Inflammatory macrophage treated with lipopolysaccharide for 4 hours (primary cell): ENCODE results near the gene BAIAP2L1.

Experiments used
- DNase-seq: peaks from one replicate; pipeline ENCODE4 v3.0.0-alpha.2; 2020

Gene BAIAP2L1

DNA sequence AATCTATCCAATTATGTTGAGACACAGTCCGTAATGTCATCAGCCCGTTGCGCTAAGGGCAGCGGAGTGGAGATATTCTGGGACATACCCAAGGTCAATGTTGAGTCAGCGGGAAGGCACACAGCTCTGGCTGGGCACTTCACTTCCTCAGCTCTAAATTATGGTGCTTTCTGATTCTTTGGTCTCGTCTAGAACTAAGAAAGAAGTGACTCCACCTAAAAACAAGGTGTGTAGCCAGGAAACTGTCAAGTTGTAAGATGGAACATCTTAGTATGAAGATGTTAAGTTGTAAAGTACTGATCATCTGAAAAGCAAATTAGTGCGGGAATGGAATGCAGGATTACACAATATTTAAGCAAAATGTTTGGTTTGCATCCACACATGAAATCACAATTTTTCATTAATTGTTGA, 43.1 kb downstream of the BAIAP2L1 start:
- no peak for DNase-seq

DNA sequence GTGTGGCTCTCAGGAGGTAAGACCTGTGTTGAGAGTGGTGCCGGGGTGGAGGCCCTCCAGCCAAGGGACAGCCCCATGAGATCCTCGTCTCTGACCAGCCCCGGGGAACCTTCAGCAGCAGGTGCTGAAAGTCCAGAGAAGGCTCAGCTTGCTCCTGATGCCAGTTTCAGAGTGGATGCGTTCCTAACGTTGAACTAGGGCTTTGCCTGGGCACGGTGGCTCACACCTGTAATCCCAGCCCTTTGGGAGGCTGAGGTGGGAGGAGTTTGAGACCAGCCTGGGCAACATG, 45.7 kb downstream of the BAIAP2L1 start:
- no peak for DNase-seq

DNA sequence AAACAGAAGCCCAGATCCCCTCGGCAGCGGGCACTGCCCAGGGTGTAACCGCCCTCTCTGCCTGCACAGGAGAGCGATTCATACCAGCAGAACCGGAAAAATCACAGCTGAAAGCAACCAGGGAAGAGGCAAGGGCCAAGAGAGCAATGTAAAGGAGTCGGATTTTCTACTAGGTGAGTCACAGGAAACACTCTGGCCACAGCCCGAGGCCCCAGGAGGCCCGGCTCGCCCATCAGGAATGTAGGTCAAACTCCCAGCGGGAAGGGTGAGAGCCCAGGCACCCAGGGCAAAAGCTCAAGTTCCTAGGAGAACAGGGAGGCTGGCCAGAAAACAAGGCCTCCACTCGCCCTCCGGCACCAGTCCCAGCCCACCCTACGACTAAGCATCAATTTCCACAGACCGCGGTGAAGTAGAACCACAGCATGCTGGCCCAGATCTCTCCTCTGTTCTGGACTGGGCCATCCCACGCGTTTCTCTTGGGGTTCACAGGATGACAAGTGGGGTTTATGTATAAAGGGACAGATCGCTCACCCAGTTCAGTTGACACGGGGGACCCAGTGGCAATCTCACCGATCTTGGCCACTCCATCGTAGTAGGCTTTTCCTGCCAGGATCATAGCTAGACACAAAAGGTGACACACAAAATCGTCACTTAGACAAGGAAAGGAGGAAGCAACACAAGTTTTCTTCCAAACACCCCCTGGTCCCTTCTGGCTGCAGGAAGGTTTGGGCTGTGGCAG, 46.2 kb downstream of the BAIAP2L1 start:
- no peak for DNase-seq

GRCh38 chr7:98354052-98354451, 46.8 kb downstream of the BAIAP2L1 start:
- DNase-seq: no peak

DNA sequence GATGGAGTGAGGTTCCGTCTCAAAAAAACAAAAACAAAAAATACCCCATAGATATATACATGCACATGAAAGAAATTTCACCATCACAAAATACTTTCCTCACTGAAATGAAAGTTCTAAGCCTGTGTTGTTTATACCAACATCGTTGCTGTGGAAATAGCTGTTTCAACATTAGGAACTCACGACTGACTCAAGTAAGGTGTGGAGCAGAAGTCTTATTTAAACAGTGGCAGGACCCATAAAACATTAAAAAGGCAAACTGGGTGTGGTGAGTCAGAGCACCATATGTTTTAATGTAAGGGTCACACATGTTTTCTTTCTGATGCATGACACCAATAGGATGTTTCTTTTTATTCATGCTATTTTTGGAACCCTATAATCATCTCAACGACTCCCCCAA, 48.3 kb downstream of the BAIAP2L1 start:
- no peak for DNase-seq

- DNase-seq: no peak
These were observed 49.8 kb downstream of the BAIAP2L1 start for GRCh38 chr7:98351136-98351535.

DNA sequence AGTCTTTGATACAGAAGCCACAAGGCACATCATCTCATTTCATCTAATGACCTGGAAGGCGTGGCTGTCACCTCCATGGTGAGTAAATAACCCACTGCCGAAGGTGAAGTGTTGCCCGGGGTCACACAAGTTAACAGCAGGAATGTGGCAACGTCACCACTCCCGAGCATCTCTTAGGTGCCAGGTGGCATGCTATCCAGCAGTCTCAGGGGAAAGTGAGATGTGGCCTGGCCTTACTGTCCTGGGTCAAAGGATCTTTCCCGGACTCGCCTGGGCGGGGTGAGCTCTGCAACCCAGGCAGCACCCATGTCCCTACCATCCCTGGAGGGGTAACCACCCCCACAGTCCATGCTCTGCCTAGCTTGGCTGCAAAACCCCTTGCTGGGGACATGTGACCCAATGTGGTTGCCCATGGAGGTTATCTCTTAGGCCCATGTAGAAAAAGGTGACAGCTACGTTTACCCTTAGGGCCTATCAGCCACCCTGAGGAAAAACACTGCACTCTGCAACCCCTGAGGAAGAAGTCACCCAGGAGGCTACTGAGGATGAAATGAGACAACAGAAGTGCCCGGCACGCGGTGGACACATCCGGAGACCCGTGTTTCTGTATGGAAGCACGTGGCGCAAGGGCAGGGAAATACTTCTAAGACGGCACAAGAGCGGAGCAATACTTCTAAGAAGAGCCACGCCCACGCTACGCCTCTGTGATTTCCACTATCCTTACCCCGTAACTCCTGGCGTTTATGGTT, 52.0 kb downstream of the BAIAP2L1 start:
- no peak for DNase-seq

- DNase-seq: no peak
These were observed 54.3 kb downstream of the BAIAP2L1 start for GRCh38 chr7:98346515-98347069.

- no peak for DNase-seq
These were observed 59.8 kb downstream of the BAIAP2L1 start for GRCh38 chr7:98341106-98341505.

- no peak for DNase-seq
These were observed 61.8 kb downstream of the BAIAP2L1 start for GRCh38 chr7:98339043-98339442.

DNA sequence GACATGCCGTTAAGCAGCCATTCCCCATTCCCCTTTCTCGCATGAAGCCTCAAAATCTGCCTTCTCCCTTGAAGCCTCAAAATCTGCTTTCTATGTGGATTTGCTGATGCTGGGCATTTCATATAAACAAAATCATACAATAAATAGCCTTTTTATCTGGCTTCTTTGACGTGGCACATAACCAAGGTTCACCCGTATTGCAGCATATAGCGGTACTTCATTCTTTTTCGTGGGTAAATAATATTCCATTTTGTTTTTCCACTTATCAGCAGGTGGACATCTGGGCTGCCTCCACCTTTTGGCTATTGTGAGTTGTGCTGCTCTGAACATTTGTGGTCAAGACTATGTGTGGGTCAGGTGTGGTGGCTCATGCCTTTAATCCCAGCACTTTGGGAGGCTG, 62.4 kb downstream of the BAIAP2L1 start:
- no peak for DNase-seq

GRCh38 chr7:98335411-98335977, 65.4 kb downstream of the BAIAP2L1 start:
- DNase-seq: no peak

- DNase-seq: no peak
These were observed 66.8 kb downstream of the BAIAP2L1 start for GRCh38 chr7:98334081-98334480.

DNA sequence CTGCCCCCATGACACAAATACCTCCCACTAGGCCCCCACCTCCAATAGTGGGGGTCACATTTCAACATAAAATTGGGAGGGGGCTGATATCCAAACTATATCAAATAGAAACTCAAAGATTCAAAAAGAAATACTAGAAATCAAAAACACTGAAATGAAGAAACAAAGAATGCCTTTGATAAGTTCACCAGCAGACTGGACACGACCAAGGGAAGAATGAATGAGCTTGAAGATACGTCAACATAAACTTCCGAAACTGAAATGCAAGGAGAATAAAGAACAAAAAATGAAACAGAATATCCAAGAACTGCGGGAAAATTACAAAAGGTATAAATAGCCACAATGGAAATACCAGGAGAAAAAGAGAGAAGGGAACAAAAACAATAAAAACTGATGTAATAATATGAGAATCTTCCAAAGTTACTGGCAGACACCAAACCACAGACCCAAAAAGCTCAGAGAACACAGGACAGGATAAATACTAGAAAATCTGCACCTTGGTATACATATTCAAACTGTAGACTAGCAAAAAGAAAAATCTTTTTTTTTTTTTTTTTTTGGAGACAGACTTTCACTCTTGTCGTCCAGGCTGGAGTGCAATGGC, 69.9 kb downstream of the BAIAP2L1 start:
- no peak for DNase-seq

DNA sequence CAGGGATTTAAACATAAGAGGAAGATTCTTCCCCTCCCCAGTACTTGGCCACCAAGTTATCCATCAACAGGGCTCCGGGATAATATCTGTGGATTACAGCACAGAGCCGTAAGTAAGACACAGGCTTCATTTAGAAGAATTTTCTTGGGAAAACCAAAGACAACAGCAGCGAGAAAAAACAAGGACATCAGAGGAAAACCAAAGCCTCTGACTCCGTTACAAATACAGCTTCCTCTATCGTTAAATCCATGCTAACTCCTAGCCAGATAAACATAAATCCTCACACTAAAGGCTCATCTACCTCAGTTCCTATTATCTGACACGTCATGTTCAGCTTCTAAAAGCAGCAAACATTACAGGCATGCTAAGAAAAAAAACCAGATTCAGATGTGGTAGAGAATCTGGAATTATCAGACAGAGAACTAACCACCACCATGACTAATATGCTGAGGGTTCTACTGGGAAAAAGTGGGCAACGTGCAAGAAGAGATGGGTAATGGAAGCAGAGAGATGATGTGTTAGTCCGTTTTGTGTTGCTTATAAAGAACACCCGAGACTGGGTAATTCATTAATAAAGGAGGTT, 71.0 kb downstream of the BAIAP2L1 start:
- no peak for DNase-seq

GRCh38 chr7:98329100-98329790, 71.6 kb downstream of the BAIAP2L1 start:
- no peak for DNase-seq

GRCh38 chr7:98324782-98325181, 76.1 kb downstream of the BAIAP2L1 start:
- no peak for DNase-seq

DNA sequence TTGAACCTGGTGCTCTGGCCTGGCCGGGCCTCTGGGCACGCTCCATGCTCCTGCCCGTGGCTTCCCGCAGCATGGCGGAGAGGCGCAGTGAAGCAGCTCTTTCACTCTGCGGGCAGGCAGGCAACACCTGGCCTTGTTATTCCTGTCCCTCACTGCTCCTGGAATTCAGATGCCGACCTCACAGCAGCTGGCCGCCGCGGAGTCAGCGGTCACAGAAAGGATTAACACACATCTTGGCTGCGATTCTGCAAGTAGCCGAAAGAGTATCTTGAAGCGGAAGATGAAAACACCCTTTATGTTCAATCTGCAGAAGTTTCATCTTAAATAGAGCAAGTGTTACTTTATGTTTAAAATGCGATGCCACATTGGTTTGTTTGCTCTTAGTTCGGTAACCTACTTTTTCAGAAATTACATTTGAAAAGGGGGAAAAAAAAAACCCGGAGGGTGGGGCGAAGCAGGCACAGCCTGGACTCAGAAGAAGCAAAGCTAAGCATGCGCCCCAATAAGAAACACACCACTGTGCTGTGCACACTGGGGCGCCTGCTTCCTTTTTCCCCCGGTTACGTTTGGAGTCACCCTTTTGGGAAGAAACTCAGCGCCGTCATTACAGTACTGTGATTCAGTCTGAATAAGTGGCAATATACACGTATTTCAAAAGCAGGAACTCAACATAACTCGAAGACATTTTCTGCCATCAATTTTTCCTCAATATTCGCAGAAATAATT, 77.1 kb downstream of the BAIAP2L1 start:
- no peak for DNase-seq

- DNase-seq: no peak
These were observed 78.3 kb downstream of the BAIAP2L1 start for GRCh38 chr7:98322331-98323270.

DNA sequence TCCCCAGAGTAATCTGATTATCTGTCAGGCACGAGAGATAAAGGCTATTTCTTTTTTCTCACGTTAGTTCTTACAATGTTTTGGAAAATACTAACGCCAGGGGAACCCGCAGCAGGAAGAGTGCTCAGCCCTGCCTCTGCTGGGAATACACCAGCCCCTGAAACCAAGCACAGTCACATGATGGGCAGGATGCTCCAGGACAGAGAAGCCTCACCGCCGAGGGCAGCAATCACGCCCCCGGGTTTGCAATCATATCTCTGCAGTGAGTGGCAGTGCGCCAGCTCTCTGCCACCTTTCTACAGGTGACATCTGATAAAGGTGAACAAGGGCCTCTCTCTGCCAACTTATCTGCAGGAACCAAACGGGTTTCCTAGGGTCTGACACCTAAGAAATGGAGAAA, 79.6 kb downstream of the BAIAP2L1 start:
- no peak for DNase-seq

DNA sequence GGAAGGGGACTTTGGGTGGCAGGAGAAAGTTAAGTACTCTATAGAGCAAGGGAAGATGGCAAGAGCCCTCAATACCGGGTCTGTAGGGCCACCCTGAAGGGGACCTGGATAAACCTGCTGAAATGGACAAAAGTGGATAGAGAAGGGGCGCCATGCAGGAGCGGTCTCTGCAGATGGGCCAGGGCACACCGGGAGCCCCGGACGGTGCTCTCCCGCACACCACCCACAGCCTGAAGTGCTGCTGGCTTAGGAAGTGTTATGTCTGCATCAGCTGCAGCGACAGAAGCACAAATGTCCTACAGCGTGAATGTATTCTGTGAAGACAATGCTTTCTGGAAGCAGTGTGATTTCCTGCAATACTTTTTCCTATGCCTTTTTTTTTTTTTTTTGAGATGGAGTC, 81.7 kb downstream of the BAIAP2L1 start:
- no peak for DNase-seq
